GM04503 (cell line): ENCODE results near the gene RNF207.

Experiments used
- DNase-seq: peaks from one replicate; pipeline ENCODE4 v3.0.0-alpha.2; 2012; ENCODE audit warnings: low read depth

The RNF207 gene

DNA sequence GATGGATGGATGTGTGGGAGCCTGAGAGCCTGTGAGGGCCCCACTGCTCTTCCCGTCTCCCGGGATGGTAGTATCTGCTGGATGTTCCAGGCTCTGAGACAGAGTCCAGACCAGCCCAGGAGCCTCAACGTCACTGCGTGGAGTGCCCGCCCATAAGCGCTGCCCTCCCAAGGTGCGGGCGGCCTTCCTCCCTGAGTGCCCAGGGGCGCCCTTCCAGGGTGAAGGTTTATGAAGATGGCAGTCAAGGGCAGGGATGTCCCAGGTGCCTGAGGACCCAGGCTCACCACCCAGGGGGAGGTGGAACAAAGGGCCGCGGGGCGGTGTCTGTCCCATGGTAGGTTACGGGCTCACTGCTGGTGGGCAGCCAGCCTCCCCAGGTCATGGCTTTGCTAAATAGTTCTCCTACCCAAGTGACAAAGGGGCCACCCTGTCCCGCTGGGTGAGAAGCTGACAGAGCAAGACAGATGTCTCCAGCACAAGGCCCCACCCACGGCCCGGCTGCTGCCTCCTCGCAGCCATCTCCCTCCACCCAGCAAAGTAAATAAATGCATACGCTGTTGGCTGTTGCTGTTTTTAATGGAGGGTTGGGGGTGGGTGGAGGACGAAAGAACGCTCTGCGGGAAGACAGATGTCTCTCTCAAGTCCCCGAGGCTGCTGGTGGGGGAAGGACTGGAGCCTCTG, 63.9 kb downstream of the RNF207 start:
- no peak for DNase-seq

- no peak for DNase-seq
These were observed 64.5 kb downstream of the RNF207 start for GRCh38 chr1:6270401-6270800.
